Panc1 (cell line): Measurements from ENCODE around the gene TMOD1.

Experiments used
- CTCF ChIP-seq: fragments of 450-650 bp; IDR thresholded peaks from 2 replicates; pipeline ENCODE4 v1.5.1; 2017; ENCODE audit warnings: mild to moderate bottlenecking
- POLR2AphosphoS5 ChIP-seq: IDR thresholded peaks from 2 replicates; pipeline ENCODE4 v1.6.1; 2012; ENCODE audit warnings: mild to moderate bottlenecking, low read depth, low read length, moderate library complexity
- SIN3A ChIP-seq: IDR thresholded peaks from 2 replicates; pipeline ENCODE4 v1.6.1; 2012; ENCODE audit warnings: low read depth, mild to moderate bottlenecking, low read length, moderate library complexity, borderline replicate concordance; ENCODE audit not compliant: insufficient read depth
- TCF7L2 ChIP-seq: IDR thresholded peaks from 2 replicates; pipeline ENCODE4 v1.6.1; 2011; ENCODE audit warnings: mild to moderate bottlenecking, low read depth, low read length, inconsistent platforms
- TF ChIP-seq, protein P1 (sequence below), 2 experiments: IDR thresholded peaks; 2 replicates each; pipeline ENCODE4 v1.6.1; 2011 to 2012; ENCODE audit warnings: low read depth in 2 of 2, control low read depth in 1 of 2, low read length in 1 of 2, mild to moderate bottlenecking in 1 of 2, moderate library complexity in 1 of 2; ENCODE audit not compliant: insufficient read depth in 1 of 2

- no peak for TF ChIP-seq CTCF
- TF ChIP-seq, protein P1, sequence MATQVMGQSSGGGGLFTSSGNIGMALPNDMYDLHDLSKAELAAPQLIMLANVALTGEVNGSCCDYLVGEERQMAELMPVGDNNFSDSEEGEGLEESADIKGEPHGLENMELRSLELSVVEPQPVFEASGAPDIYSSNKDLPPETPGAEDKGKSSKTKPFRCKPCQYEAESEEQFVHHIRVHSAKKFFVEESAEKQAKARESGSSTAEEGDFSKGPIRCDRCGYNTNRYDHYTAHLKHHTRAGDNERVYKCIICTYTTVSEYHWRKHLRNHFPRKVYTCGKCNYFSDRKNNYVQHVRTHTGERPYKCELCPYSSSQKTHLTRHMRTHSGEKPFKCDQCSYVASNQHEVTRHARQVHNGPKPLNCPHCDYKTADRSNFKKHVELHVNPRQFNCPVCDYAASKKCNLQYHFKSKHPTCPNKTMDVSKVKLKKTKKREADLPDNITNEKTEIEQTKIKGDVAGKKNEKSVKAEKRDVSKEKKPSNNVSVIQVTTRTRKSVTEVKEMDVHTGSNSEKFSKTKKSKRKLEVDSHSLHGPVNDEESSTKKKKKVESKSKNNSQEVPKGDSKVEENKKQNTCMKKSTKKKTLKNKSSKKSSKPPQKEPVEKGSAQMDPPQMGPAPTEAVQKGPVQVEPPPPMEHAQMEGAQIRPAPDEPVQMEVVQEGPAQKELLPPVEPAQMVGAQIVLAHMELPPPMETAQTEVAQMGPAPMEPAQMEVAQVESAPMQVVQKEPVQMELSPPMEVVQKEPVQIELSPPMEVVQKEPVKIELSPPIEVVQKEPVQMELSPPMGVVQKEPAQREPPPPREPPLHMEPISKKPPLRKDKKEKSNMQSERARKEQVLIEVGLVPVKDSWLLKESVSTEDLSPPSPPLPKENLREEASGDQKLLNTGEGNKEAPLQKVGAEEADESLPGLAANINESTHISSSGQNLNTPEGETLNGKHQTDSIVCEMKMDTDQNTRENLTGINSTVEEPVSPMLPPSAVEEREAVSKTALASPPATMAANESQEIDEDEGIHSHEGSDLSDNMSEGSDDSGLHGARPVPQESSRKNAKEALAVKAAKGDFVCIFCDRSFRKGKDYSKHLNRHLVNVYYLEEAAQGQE (IDR thresholded peaks at IDR 0.05; ENCODE audit: insufficient read depth in 1 of 2, low read depth in 2 of 2, low read length in 1 of 2) = no peak
- TF ChIP-seq POLR2AphosphoS5 = no peak
- TF ChIP-seq SIN3A = no peak
- TF ChIP-seq TCF7L2 = no peak
Observed at GRCh38 chr9:97511655-97512427, 10.4 kb downstream of the TMOD1 start.
